Upper lobe of right lung (tissue), 1 donor: ENCODE measurements around the gene ZNF507. TPM values are rescaled to one million over a fixed set of nuclear protein-coding genes. Genes with fewer than 3 reads are reported as not detected.

Experiments
- ATAC-seq: fragments of 200-7000 bp; cut with Tn5 transposase; one replicate; pipeline ENCODE4 v1.9.1; 2020; ENCODE audit warnings: mild to moderate bottlenecking, moderate library complexity
- DNase-seq: peaks from one replicate; pipeline ENCODE4 v3.0.0-alpha.2; 2020
- H3K27ac ChIP-seq: fragments of 200-600 bp; one replicate; pipeline ENCODE4 v1.8.0; 2022
- H3K27me3 ChIP-seq: fragments of 200-600 bp; one replicate; pipeline ENCODE4 v1.8.0; 2022; ENCODE audit warnings: mild to moderate bottlenecking
- H3K36me3 ChIP-seq: fragments of 200-600 bp; one replicate; pipeline ENCODE4 v1.8.0; 2022
- H3K4me1 ChIP-seq: fragments of 200-600 bp; one replicate; pipeline ENCODE4 v1.8.0; 2022
- H3K4me3 ChIP-seq: fragments of 200-600 bp; one replicate; pipeline ENCODE4 v1.8.0; 2022; ENCODE audit warnings: mild to moderate bottlenecking
- H3K9me3 ChIP-seq: fragments of 200-600 bp; one replicate; pipeline ENCODE4 v1.8.0; 2022
- intact Hi-C: fragments of 100-400 bp; cut with DNase I; formaldehyde crosslinking; loops from one replicate; pipeline ENCODE4 v1.11.0; 2022
- total RNA-seq: library from RNA; stranded (reverse); fragmentation: NEBNext Ultra II Directional; extraction: Animal tissue kit (Norgen Biotek cat#: 25700); gene quantifications from one replicate; pipeline ENCODE4 v1.2.1, GENCODE V29; 2021
- TF ChIP-seq, protein P1 (sequence below): fragments of 200-600 bp; IDR thresholded peaks from one replicate; pipeline ENCODE4 v1.8.0; 2022; ENCODE audit warnings: antibody characterized with exemption
- donor health status: DM: no; HTN: yes; CAD: no; lungs with severe emphysema.

Gene ZNF507
- total RNA-seq, 1 donor from 2014 or later, result 22.3 TPM

DNA sequence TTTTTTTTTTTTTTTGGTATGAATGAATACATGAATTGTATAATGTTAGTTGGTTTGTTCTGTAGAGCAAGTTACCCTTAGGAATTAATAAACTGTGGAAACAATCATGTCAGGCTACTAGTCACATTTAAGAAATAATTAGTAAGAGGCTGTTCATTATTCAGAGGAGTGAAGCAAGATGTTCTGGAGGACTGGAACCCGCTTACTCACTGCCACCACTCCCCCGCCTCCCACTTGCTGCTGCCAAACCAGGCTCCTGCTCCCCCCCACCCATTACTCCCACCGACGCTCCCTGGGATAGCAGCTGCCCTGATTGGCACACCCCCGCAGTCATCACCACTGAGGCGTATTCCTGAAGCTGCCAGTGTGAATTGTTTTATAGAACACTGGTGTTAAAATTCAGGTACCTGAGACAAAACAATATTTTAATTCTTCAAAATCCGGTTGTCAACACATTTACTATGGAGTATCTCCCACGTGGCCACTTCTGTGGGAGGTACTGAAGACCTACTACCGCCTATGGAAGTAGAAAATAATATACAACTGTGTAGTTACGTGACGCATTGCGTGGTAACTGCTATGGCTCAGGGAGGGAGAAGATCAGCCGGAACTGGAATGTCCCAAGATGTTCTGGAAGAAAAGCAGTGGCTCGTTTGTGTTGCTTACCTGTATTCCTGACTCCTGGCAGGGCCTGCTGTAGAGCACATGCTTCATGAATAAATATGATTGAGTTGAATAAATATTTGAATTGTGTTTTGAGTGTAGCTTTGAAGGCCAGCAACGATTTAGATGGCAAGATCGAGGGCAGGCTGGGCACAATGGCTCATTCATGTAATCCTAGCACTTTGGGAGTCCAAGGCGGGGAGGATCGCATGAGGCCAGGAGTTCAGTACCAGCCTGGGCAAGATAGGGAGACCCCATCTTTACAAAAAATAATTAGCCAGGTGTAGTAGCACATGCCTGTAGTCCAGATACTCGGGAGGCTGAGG is 61.9 kb downstream of the ZNF507 start:
- TF ChIP-seq, protein P1, sequence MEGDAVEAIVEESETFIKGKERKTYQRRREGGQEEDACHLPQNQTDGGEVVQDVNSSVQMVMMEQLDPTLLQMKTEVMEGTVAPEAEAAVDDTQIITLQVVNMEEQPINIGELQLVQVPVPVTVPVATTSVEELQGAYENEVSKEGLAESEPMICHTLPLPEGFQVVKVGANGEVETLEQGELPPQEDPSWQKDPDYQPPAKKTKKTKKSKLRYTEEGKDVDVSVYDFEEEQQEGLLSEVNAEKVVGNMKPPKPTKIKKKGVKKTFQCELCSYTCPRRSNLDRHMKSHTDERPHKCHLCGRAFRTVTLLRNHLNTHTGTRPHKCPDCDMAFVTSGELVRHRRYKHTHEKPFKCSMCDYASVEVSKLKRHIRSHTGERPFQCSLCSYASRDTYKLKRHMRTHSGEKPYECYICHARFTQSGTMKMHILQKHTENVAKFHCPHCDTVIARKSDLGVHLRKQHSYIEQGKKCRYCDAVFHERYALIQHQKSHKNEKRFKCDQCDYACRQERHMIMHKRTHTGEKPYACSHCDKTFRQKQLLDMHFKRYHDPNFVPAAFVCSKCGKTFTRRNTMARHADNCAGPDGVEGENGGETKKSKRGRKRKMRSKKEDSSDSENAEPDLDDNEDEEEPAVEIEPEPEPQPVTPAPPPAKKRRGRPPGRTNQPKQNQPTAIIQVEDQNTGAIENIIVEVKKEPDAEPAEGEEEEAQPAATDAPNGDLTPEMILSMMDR, result no peak
- DNase-seq (peak; percentile 80), ATAC-seq (peak; percentile 22)
- H3K36me3 ChIP-seq, result peaks cover 26% of the 10 kb centered on the region
- H3K27ac ChIP-seq, result peak overlapping the region; percentile 96
- intact Hi-C loops, result no loop called here
- peak overlapping the region; percentile 86 for H3K4me3 ChIP-seq
- no peaks in the 10 kb centered on the region for H3K9me3 ChIP-seq
- H3K4me1 ChIP-seq, result peaks cover 9% of the 10 kb centered on the region
- H3K27me3 ChIP-seq, result no peaks in the 10 kb centered on the region

DNA sequence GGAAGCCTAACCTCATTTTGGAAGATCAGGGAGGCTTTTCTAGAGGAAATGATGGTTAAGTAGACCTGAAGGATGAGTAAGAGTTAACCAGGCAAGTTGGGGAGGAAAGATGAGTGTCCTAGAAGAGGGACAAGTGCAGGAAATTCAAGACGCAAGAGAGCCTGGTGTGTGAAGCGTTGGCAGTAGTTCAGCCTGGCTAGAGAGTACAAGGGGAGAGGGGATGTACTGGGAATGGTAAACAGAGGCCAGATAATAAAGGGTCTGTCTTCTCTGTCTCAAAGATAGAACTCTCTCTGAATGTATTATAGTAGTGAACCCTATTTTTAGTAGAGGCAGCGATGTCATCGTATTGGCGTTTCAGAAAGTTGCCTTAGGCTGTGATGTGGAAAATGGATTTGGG is 69.8 kb downstream of the ZNF507 start:
- no peaks in the 10 kb centered on the region for H3K4me1 ChIP-seq
- no peak overlapping the region for H3K4me3 ChIP-seq
- TF ChIP-seq, protein P1, result no peak
- ATAC-seq (no peak), DNase-seq (no peak)
- H3K27me3 ChIP-seq, result no peaks in the 10 kb centered on the region
- H3K36me3 ChIP-seq, result peaks cover 39% of the 10 kb centered on the region
- intact Hi-C loops, result no loop called here
- H3K9me3 ChIP-seq, result no peaks in the 10 kb centered on the region
- no peak overlapping the region for H3K27ac ChIP-seq

DNA sequence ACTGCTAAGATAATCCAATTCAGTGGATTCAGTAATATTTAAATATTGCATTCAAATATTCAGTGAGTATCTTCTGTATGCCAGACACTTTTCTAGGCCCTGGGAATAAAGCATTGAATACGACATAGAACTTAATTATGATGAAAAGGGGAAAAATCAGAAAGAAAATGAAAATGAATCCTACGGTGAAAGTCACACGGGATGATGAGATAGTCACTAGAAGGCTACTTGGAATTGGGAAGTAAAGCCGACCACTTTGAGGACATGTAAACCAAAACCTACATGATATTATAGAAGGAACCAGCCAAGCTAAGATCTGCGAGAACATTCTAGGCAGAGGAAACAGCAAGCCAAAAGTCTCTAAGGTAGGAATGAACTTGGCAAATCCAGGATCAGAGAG is 70.3 kb downstream of the ZNF507 start:
- H3K27ac ChIP-seq, result no peak overlapping the region
- H3K4me3 ChIP-seq, result no peak overlapping the region
- no peaks in the 10 kb centered on the region for H3K27me3 ChIP-seq
- TF ChIP-seq, protein P1, result no peak
- ATAC-seq, result no peak
- DNase-seq, result no peak
- intact Hi-C loops, result no loop called here
- no peaks in the 10 kb centered on the region for H3K4me1 ChIP-seq
- no peaks in the 10 kb centered on the region for H3K9me3 ChIP-seq
- peaks cover 35% of the 10 kb centered on the region for H3K36me3 ChIP-seq

DNA sequence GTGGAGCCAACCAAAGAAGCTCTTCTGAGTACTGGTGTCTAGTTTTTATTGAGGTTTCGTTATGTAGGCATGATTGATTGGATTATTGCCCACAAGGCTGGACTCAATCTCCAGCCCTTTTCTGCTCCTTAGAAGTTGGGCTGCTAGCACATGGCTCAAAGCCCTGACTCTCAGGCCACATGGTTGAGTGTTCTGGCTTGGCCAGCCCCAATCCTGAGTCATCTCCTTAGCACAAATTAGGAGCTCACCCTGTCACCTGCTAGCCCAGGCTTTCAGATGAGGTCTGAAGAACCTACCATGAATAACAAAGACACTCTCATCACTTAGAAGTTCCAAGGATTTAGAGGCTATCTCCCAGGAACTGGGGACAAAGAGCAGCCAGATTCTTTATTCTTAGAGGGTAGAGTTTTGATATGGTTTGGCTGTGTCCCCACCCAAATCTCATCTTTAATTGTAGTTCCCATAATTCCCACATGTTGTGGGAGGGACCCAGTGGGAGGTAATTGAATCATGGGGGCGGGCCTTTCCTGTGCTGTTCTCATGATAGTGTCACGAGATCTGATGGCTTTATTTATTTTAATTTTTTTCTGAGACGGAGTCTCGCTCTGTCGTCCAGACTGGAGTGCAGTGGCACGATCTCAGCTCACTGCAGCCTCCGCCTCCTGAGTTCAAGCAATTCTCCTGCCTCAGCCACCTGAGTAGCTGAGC is 71.5 kb downstream of the ZNF507 start:
- ATAC-seq (no peak), DNase-seq (no peak)
- no peaks in the 10 kb centered on the region for H3K9me3 ChIP-seq
- TF ChIP-seq, protein P1, result no peak
- H3K27me3 ChIP-seq, result no peaks in the 10 kb centered on the region
- intact Hi-C loops, result no loop called here
- H3K36me3 ChIP-seq, result peaks cover 23% of the 10 kb centered on the region
- peaks cover 3% of the 10 kb centered on the region for H3K4me1 ChIP-seq
- no peak overlapping the region for H3K27ac ChIP-seq
- no peak overlapping the region for H3K4me3 ChIP-seq

DNA sequence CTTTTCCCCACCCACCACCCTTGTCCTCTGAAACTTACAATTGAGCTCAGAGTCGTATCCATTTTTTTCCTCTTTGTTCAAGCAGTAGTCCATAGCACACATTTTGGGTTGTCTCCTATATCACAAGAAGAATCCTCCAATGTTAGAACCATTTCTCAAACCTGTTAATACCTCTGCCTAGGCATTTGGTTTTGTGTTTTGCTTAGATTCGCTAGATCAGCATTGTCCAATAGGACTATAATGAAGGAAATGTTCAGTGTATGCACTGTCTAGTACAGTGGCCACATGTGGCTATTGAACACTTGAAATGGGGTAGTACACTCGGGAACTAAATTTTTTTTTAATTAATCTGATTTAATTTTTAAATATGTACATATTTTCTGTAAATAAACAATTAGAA is 72.7 kb downstream of the ZNF507 start:
- Histone ChIP-seq H3K4me3 (no peak overlapping the region), H3K4me1 (peaks cover 6% of the 10 kb centered on the region), H3K9me3 (no peaks in the 10 kb centered on the region), H3K27ac (no peak overlapping the region), H3K27me3 (no peaks in the 10 kb centered on the region), H3K36me3 (peaks cover 10% of the 10 kb centered on the region)
- intact Hi-C loops, result no loop called here
- DNase-seq (no peak), ATAC-seq (no peak)
- TF ChIP-seq, protein P1, result no peak
